Bone marrow (tissue), 2 donors: ENCODE measurements around the gene NCK2.

Experiments
- DNase-seq, 2 donors: peaks; one replicate each; lab custom pipeline; 2025; lab: John Stamatoyannopoulos, UW

Gene NCK2

DNA sequence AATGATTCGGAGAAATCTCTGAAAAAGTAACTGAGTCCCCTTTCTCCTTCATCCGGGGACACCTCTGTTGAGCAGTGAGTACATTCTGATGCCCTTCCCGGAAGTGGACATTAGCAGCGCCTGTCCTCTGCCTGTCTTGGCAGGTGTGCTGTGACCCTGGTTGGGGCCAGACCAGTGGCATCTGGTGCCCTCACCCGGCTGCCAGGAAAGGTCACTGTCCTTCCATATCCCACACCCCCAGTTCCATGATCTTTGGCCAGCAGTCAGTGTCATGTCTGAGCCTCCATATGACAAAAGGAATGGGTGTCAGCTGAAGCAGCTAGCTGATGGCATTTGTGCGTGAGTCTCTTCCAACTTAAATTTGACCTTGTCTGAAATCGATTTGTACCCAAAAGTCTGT is 128.1 kb downstream of the NCK2 start:
- DNase-seq = no peak

DNA sequence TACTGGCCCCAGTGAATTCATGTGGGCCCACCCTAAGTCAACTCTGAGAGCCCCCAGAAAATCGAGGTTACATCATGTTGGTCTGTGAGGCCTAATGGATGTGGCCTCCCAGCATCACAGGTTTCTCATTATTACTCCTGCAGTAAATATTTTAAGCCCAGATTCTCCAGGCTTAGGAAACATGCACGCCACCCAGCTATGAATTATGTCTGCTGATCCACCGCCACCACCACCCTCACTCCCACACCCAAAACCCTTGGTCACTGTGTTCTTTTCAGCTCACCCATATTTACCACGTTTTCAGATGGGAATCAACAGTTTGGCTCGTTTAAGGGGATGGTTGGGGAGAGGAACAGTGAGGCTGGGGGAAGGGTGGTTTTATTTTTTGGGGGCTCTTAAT is 128.6 kb downstream of the NCK2 start:
- DNase-seq = no peak

DNA sequence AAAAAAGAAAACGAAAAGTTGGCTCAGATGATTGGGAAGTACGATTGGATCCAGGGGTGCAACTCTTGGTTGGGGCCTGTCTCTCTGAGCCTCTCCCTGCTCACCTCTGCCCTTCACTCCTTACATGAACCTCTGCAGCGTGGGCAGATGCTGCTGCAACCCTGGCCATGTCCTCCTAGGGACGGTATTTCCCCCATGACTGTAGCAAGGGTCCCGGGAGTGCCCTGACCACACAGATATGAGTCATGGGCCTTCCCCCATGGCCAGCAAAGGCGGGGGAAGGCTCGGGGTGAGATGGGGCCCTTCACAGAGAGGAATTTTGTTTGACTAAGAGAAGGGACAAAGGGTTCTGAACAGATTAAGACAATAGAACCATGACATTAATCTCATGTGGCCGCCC is 129.0 kb downstream of the NCK2 start:
- DNase-seq = peak in 1 of 2 donors; percentile 12

DNA sequence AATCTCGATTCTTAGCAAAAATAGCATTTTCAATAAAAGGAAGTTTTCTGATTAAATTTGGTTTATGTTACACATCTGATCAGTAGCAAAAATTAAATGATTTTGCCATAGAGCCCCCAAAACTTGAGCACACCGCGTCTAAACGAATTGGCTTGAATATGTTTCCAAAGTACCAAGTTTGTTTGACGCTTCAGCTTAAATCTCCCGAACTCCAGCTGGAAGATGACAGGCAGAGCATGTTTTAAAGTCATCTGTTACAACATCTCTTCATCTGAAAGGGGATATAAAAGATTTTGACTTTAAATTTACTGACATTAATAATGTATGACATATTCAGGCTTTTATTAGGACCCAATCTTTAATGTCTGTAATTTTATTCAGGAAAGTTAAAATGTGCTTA is 129.8 kb downstream of the NCK2 start:
- no peak for DNase-seq

DNA sequence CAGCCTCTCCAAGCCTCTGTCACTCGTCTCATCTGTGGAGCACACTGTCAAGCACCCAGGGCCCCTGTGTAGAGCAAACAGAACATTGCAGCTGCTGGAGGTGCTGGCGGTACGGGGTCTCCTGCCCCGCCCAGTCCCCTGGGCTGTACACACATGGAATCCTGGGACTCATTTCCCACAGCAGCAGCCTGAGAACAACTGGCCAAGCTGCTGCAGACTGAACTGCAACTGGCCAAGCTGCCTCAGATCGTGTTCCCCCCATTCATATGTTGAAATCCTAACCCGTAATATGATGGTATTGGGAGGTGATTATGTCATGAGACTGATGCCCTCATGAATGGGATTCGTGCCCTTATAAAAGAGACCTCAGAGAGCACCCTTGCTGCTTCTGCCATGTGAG is 130.5 kb downstream of the NCK2 start:
- no peak for DNase-seq

DNA sequence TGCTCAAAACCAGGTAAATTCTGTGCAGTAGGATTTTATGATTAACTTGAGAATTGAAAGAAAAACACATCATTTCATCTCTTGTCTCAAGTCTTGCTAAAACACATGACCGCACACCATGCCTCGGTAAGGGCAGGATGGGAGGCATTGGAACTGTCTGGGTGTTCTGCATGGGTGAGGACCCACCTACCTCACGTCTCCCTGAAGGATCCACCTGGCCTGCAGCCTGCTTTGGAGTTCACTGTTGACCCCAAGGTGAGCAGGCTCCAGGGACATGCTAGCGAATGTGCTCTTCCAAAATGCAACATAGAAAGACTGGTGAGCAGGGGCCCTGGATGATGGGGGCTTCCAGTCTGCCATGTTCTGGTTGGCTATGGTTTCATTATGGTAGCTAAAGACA is 131.5 kb downstream of the NCK2 start:
- no peak for DNase-seq

DNA sequence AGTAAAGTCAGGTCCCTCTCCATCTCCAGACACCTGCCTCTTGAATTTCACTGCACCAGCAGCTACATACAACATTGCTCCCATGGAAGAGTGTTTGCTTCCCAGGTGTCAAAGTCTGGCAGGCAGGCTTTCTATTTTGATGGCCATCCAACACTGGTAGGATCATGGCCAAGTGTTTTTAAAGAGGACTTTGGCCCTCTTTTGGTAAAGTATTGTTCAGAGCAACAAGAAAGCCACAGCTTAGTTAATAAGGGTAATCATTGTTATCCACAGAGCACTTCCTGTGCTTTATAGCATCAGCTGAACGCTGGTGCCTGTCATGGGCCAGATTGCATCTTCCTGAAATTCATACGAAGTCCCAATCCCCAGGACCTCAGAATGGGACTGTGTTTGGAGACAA is 133.2 kb downstream of the NCK2 start:
- no peak for DNase-seq

DNA sequence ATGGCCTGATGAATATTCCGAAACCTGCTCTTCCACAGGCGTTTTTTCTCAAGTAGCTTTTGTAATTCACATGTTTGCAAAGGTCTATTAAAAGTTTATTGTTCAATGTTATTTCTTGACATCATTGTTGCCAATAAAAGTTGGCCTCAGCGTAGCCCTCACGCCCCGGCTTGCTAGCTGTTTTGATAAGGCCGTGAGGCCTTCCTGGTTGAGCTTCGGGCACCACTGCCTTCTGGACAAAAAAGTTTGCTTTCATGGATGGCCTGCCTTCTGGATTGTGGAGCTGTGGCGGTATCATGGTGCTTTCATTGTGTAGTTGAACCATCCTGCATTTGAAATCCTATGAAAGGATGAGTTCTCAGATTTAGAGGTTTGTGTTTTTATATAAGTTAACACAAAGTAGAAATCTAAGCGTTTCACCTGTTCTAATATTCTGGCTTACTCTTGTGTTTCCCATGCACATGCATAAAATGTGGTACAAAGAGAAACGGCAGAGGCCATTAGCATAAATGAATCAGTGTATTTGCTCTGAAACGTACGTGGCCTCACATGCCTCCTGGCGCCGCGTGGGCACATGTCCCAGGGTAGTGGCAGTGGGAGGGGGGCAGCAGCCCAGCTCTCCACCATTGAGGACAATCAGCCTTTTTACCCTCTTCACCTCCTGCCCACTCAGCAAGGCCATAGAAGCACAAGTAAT is 134.5 kb downstream of the NCK2 start:
- DNase-seq = no peak

DNA sequence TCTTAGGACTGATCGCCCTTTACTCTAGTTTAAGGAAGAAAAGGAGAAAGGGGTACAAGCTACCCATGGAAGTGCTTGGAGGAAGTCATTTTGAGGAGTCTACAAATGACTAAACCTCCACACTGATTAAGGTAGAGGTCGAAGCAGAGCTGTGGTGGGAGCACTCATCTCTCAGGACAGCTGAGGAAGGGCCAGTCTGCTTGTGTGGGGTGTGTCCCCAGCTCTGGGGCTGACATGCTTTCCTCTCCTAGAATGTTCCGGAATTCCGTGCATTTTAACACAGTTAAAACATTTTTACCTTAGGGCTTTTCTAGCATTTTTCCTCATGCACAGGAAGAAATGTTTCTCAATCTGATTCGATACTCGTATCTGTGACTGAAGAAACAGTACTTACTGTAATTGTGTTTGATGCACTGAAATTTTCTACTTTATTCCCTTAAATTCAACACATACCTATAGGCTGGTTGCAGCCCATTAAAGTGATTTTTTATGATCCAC is 135.1 kb downstream of the NCK2 start:
- no peak for DNase-seq

DNA sequence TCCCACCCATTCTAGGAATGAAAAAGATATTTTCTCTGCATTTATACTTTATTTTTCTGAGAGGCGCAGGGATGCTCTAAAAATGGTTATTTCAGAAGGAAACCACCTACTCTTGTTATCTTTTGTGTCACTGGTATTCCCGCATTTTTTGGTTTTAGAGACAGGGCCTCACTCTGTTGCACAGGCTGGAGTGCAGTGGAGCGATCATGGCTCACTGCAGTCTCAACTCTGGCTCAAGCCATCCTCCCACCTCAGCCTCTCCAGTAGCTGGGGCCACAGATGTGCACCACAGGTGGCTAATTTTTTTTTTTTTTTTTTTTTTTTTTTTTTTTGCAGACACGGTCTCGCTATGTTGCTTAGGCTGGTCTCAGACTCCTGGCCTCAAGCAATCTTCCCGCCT is 135.9 kb downstream of the NCK2 start:
- DNase-seq = no peak

DNA sequence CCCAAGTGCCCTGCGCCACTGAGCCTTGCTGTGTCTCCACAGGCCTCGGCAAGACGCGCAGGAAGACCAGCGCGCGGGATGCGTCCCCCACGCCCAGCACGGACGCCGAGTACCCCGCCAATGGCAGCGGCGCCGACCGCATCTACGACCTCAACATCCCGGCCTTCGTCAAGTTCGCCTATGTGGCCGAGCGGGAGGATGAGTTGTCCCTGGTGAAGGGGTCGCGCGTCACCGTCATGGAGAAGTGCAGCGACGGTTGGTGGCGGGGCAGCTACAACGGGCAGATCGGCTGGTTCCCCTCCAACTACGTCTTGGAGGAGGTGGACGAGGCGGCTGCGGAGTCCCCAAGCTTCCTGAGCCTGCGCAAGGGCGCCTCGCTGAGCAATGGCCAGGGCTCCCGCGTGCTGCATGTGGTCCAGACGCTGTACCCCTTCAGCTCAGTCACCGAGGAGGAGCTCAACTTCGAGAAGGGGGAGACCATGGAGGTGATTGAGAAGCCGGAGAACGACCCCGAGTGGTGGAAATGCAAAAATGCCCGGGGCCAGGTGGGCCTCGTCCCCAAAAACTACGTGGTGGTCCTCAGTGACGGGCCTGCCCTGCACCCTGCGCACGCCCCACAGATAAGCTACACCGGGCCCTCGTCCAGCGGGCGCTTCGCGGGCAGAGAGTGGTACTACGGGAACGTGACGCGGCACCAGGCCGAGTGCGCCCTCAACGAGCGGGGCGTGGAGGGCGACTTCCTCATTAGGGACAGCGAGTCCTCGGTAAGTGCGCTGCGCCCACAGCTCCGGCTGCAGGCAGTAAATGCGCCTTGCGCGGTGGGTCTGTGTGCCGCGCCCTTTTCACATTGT is 136.8 kb downstream of the NCK2 start:
- DNase-seq = no peak

DNA sequence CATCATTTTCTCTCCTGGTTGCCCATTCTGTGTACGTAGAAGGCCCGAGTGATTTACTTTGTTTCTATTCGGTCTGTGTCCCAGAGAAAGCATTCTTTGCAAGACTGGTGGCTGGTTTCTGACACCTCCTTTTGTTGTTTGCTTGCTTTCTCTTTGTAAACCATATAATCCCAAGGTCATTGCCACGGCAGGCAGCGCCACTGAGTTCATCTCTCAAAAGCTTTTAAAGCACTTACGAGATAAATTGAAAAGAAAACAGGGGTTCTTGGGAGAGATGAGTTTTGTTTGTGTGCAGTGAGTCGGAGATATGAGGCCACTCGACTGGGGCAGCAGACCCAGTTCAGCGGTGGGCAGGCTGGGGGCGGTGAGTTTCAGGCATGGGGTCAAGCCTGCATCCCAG is 137.6 kb downstream of the NCK2 start:
- no peak for DNase-seq

DNA sequence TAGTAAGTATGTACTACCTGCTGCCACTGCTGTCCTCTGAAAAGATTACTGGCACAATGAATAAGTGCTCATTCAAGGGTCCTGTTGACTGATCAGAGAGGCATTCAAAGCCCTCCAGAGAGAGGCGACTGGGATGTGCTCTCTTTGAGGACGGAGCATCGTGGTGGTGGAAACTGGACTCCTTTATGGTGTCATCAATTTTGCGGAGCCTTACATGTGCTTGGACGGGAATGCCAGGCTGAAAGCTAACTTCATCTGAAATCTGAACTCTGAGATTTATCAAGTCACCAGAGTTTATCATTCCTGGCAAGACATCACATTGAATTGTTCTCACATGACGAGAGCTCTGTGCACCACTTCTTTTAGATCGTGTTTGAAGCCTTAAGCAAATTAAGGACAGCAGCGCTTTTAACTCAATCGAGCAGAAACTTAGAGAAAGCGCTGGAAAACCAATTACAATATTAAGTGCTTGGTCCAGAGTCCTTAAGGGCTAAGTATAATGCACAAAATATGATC is 138.3 kb downstream of the NCK2 start:
- no peak for DNase-seq

DNA sequence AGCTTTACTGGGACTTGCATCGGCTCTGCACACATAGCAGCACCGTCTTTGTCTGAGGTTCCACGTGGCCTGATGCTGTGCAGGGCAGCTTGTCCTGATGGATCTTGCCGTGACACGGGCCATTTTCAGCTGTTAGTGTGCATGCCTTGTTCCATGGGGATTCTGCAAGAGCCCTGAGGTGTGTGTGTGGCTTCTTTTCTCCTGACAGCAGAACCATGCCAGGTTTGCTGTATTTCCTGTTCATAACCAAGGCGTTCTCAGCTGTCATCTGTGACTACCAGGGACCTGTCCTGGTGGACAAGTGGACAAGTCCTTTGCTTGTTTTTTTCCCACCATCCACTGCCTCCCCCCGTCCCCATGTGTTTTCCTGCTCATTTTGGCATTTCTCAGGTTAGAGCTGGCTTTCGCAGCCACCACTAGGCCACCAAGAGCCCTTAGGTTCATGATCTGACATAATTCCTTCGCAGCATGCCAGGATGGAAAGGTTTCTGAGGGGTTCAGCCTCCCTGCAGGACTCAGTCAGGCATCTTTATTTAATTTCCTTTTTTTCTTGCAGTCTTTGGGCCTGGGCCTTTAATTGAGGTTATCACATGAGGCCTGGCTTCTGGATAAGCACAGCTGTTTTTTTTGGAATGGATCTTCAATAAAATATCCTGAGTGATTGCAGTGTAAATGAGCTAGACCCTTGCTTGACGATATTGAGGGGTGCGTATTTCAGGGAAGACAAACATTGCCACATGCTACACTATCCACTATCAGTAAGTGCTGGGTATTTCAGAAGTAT is 139.4 kb downstream of the NCK2 start:
- DNase-seq = no peak

DNA sequence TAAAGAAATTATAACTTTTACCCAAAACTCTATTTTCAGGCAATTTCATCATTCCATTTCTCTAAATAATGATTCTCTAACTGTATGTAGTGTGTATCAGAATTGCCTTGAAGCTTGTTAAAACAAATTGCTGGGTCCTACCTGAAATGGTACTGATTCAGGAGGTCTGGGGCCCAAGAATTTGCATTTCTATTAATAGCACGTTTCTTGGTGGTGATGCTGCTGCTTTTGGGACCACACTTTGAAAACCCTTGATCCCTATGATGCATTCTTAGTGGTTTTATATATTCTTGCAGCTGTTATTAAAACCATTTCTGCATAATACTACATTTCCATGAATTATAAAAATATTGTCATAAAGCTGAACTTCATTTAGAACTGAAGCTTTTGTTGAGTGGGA is 140.7 kb downstream of the NCK2 start:
- DNase-seq = no peak

DNA sequence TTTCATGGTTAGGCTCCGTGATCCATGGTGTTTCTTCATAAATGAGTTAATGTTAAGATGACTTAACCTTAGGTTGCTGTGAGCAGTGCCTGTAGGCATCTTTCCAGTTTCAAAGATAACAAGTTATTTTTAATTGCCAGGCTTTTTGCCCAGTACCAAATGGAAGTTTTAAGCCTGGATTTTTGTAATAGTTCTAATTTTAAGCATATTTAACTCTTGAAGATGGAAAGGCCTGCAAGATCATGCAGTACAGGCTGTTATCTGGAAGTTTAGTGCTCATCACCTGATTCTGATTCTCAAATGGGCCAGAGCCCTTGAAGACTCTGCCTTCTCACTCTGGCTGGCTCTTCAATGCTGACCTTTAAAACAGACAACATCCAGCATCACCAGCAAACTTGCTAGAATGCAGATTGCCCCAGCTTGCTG is 141.3 kb downstream of the NCK2 start:
- DNase-seq = no peak

DNA sequence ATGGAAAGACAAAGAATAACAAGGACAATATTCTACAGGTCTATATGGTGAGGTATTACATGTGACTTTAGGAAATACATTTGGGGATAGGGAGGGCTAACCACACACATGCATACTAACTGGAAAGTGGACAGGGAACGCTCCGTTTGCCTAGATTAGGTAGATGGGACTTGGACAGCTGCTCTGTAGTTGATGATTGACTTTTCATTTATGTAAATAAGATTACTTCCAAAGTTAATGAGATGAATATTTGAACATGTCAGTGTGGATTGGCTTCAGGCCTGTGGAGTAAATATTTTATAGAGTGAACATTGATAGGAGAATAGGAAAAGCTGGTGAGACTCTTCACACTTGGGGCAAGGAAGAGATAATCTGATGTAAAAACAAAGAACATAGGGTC is 142.0 kb downstream of the NCK2 start:
- no peak for DNase-seq

DNA sequence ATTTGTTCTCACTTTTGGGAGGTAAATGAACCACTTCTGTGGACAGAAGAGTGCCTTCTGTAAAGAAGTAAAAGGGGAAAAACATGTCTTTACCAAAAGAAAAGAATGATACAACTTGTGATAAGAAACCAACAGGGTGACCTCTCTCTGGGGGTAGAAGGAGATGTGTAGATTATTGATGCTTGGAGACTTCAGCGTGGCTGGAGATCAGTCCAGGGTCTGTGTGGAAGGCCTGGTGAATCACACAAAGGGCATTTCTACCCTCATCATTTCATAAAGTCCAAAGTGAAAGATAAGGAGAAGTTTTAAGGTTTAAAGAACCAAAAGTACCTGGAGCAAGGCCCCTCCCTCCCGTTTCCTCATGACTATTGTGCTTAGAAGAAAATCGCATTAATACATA is 142.5 kb downstream of the NCK2 start:
- no peak for DNase-seq

DNA sequence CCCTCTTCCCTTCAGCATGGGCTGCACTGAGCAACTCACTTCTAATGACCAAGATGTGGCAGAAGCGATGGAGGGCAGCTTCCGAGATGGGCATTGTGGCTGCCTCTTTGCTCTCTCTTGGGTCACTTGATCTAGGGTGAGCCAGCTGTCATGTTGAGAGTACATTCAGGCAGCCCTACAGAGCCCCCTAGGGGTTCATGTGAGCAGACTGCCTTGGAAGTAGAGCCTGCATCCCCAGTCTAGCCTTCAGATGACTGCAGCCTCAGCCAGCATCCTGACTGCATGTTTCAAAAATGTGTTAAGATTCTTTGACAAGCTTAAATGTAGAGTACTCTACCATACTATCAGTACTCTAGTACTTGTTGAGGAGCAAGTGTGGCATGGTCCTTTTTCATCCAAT is 143.9 kb downstream of the NCK2 start:
- DNase-seq = no peak

DNA sequence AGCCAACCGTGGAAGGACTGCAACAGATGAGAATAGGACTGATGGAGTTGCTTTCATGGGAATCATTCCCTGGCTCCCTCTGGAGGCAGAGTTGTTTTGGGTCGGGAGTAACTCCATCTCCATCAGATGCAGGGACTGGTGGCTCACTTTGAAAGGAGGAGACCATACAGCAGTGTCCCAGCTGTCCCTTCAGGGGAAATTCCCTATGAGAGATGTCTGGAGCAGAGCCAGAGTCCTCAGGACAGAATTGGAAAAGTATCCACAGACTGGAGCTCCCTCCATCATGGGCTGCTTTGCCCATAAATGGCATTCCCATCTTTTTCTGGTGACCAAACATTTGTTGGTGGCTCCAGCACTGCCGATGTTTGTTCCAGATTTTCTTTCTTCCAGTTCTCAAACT is 144.3 kb downstream of the NCK2 start:
- no peak for DNase-seq

DNA sequence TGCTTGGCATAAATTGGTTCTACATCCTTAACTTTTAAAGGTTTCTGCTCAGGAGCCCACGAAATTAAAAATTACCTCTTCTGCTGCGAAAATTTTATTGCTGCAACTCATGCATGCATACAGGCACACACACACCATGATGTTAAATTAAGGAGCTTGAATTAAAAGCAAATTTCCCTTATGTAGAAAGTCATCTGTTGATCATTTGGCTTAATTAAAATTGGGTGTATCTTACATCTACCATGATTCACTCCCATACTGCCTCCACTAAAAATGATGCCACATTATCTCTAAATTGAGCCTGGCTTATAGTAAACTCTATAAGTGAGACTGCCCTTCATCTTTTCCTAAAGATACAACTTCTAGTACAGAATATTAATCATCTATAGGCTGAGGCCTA is 145.4 kb downstream of the NCK2 start:
- no peak for DNase-seq

DNA sequence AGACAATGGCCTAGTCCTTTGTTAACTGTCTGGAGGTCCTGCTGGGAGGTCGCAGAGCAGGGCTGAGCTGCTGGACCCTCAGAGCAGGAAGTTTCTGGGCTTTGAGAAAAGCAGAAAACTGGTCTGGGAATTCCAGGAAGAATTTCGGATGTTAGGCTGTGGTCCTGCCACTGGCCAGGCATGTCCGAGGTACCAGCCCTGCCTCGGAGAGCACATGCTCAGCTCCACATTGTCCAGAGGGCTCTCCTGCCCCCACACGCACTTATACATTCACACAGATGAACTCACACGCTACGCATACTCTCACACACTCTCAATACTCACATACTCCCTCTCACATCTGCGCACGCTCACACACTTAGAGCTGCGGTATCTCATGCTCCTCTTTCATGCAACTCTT is 146.1 kb downstream of the NCK2 start:
- DNase-seq = no peak
